Prostate gland (tissue), 2 donors: ENCODE results near the gene STAM2.

Experiments
- CTCF ChIP-seq, 4 experiments: fragments of 200-600 bp in 2 of 4; fragments of 450-650 bp in 2 of 4; sonication (generic) in 2 of 4; IDR thresholded peaks; 1 replicate in 3 of 4; 2 replicates in 1 of 4; pipeline ENCODE4 v1.5.1; 2016 to 2019; ENCODE audit warnings: antibody characterized with exemption in 4 of 4, mild to moderate bottlenecking in 2 of 4, moderate library complexity in 2 of 4
- POLR2A ChIP-seq: fragments of 450-650 bp; IDR thresholded peaks from one replicate; pipeline ENCODE4 v1.6.1; 2016; ENCODE audit warnings: antibody characterized with exemption, mild to moderate bottlenecking
- POLR2AphosphoS5 ChIP-seq: sonication (generic); formaldehyde crosslinking; IDR thresholded peaks from one replicate; pipeline ENCODE4 v1.6.1; 2017; ENCODE audit warnings: antibody characterized with exemption

- TF ChIP-seq CTCF (IDR thresholded peaks at IDR 0.05) (no peak), POLR2A (no peak), POLR2AphosphoS5 (no peak)
Measured at GRCh38 chr2:152173831-152174230, 1.7 kb downstream of the STAM2 start.
